Measurements from ENCODE around the gene AHNAK2.

DNA sequence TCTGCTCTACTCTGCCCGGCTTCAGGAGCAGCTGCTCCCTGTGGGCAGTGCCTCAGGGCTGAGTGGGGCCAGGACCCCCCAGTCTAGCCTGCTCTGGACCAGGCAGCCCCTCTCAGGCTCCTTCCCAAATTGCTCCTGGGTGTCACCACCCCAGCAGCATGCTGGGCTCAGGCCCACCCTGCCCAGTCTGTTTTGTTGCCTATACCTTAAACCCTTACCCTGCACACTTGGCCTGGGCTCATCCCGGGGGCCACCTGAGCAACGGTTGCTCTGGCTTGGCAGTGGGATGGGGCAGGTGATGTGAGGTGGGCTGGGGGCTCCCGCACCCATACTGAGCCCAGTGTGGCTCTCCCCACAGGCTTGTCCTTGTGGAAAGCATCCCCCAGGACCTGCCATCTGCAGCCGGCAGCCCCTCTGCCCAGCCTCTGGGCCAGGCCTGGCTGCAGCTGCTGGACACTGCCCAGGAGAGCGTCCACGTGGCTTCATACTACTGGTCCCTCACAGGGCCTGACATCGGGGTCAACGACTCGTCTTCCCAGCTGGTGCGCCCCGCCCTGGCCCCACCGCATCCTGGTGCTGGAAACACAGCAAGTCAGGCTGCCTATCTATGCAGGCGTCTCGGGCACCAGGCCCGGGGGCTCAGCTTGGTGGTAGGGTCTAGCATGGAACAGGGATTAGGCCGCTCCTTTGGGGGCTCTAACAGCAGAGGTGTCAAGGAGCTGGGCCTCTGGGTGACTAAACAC lies 49.6 kb downstream of the AHNAK2 start:
- TF ChIP-seq EZH2 (IDR thresholded peaks at IDR 0.05; ENCODE audit: insufficient read depth, poor library complexity, severe bottlenecking), result no peak
- TF ChIP-seq EZH2phosphoT487 (IDR thresholded peaks at IDR 0.05; ENCODE audit: insufficient read depth, low read depth), result no peak
